Endothelial cell (in vitro differentiated cells): ENCODE results near the gene UHMK1. TPM values are rescaled to one million over a fixed set of nuclear protein-coding genes. Genes with fewer than 3 reads are reported as not detected.

Experiments used
- DNase-seq: peaks from one replicate; pipeline ENCODE4 v3.0.0; 2021; ENCODE audit warnings: low spot score
- H3K27ac Mint-ChIP-seq: one replicate; pipeline ENCODE4 v1.8.0; 2021; ENCODE audit warnings: mixed read lengths, inconsistent platforms; ENCODE audit not compliant: unreplicated experiment
- H3K27me3 Mint-ChIP-seq: one replicate; pipeline ENCODE4 v1.8.0; 2021; ENCODE audit warnings: mild to moderate bottlenecking, moderate library complexity, mixed read lengths, inconsistent platforms; ENCODE audit not compliant: unreplicated experiment
- H3K36me3 Mint-ChIP-seq: one replicate; pipeline ENCODE4 v1.8.0; 2021; ENCODE audit warnings: mild to moderate bottlenecking, low read depth, mixed read lengths, inconsistent platforms; ENCODE audit not compliant: unreplicated experiment
- H3K4me1 Mint-ChIP-seq: one replicate; pipeline ENCODE4 v1.8.0; 2021; ENCODE audit warnings: mild to moderate bottlenecking, mixed read lengths, inconsistent platforms; ENCODE audit not compliant: unreplicated experiment
- H3K4me3 Mint-ChIP-seq: one replicate; pipeline ENCODE4 v1.8.0; 2021; ENCODE audit warnings: mild to moderate bottlenecking, mixed read lengths, inconsistent platforms; ENCODE audit not compliant: unreplicated experiment
- H3K9me3 Mint-ChIP-seq: one replicate; pipeline ENCODE4 v1.8.0; 2021; ENCODE audit warnings: mixed read lengths, inconsistent platforms; ENCODE audit not compliant: unreplicated experiment
- CTCF ChIP-seq: fragments of 200-600 bp; sonication (generic); IDR thresholded peaks from one replicate; pipeline ENCODE4 v1.5.0; 2021; ENCODE audit warnings: antibody characterized with exemption; ENCODE audit not compliant: unreplicated experiment
- total RNA-seq: library from RNA; stranded (reverse); fragmentation: NEBNext Ultra II Directional; extraction: Animal tissue kit (Norgen Biotek cat#: 25700); gene quantifications from one replicate; pipeline ENCODE4 v1.2.1, GENCODE V29; 2021; ENCODE audit not compliant: unreplicated experiment

Gene UHMK1
- total RNA-seq, 1 donor from 2014 or later: 17.8 TPM

- Mint-ChIP-seq H3K4me3 (no peak overlapping the region), H3K36me3 (peaks cover 6% of the 10 kb centered on the region), H3K4me1 (peaks cover 11% of the 10 kb centered on the region), H3K27ac (no peak overlapping the region), H3K9me3 (no peaks in the 10 kb centered on the region), H3K27me3 (peaks cover 8% of the 10 kb centered on the region)
- no peak for DNase-seq
- no peak for TF ChIP-seq CTCF
These were observed 59.9 kb downstream of the UHMK1 start for GRCh38 chr1:162557536-162557935.

- Mint-ChIP-seq H3K36me3 (peaks cover 6% of the 10 kb centered on the region), H3K4me1 (peaks cover 26% of the 10 kb centered on the region), H3K9me3 (no peaks in the 10 kb centered on the region), H3K27ac (peak overlapping the region; percentile 74), H3K4me3 (peak overlapping the region; percentile 89), H3K27me3 (peaks cover 10% of the 10 kb centered on the region)
- no peak for TF ChIP-seq CTCF
- no peak for DNase-seq
These were observed 62.9 kb downstream of the UHMK1 start for GRCh38 chr1:162560303-162561036.

GRCh38 chr1:162561037-162561615 is 63.5 kb downstream of the UHMK1 start:
- peaks cover 10% of the 10 kb centered on the region for H3K27me3 Mint-ChIP-seq
- TF ChIP-seq CTCF: no peak
- peaks cover 6% of the 10 kb centered on the region for H3K36me3 Mint-ChIP-seq
- peak overlapping the region; percentile 89 for H3K4me3 Mint-ChIP-seq
- peak overlapping the region; percentile 74 for H3K27ac Mint-ChIP-seq
- DNase-seq: peak; percentile 98
- H3K9me3 Mint-ChIP-seq: no peaks in the 10 kb centered on the region
- peaks cover 26% of the 10 kb centered on the region for H3K4me1 Mint-ChIP-seq

GRCh38 chr1:162561616-162562469 is 64.2 kb downstream of the UHMK1 start, which contains the start of gene UAP1:
Gene UAP1 (plus strand): TSS chr1:162561722. CDS start chr1:162566069, 4,347 bp downstream.
- Mint-ChIP-seq H3K4me3 (peak within 1 kb of the TSS; percentile 96), H3K4me1 (peaks cover 26% of the 10 kb centered on the region)

More at GRCh38 chr1:162561616-162562469, 64.2 kb downstream of the UHMK1 start, which contains the start of gene UAP1:
- Mint-ChIP-seq H3K9me3 (no peaks in the 10 kb centered on the region), H3K27me3 (peaks cover 10% of the 10 kb centered on the region), H3K36me3 (peaks cover 6% of the 10 kb centered on the region), H3K27ac (peak within 1 kb of the TSS; percentile 74)
- TF ChIP-seq CTCF: no peak
- no peak for DNase-seq
